Measurements from ENCODE around the gene CACNA1A.

The CACNA1A gene

GRCh38 chr19:13347367-13347766 is 158.9 kb downstream of the CACNA1A start:
- TF ChIP-seq ZFX (IDR thresholded peaks at IDR 0.05) (no peak), CTCF (conservative IDR thresholded peaks at IDR 0.05) (no peak)
- no peak overlapping the region for H3K27ac ChIP-seq

GRCh38 chr19:13343514-13343913 is 162.8 kb downstream of the CACNA1A start:
- TF ChIP-seq ZFX (IDR thresholded peaks at IDR 0.05): no peak
- no peak for TF ChIP-seq CTCF (conservative IDR thresholded peaks at IDR 0.05)

GRCh38 chr19:13342672-13343071 is 163.6 kb downstream of the CACNA1A start:
- TF ChIP-seq ZFX (IDR thresholded peaks at IDR 0.05): no peak
- no peak for TF ChIP-seq CTCF (conservative IDR thresholded peaks at IDR 0.05)
- no peak overlapping the region for H3K27ac ChIP-seq

More at GRCh38 chr19:13343514-13343913, 162.8 kb downstream of the CACNA1A start:
- H3K27ac ChIP-seq: no peak overlapping the region

- TF ChIP-seq ZFX (IDR thresholded peaks at IDR 0.05): no peak
- no peak for TF ChIP-seq CTCF (conservative IDR thresholded peaks at IDR 0.05)
- H3K27ac ChIP-seq: no peak overlapping the region
These were observed 166.4 kb downstream of the CACNA1A start for GRCh38 chr19:13339869-13340268.

- H3K27ac ChIP-seq: no peak overlapping the region
- no peak for TF ChIP-seq ZFX (IDR thresholded peaks at IDR 0.05)
- no peak for TF ChIP-seq CTCF (conservative IDR thresholded peaks at IDR 0.05)
These were observed 169.1 kb downstream of the CACNA1A start for GRCh38 chr19:13337181-13337580.

- H3K27ac ChIP-seq: no peak overlapping the region
- TF ChIP-seq CTCF (conservative IDR thresholded peaks at IDR 0.05) (no peak), ZFX (IDR thresholded peaks at IDR 0.05) (no peak)
These were observed 171.3 kb downstream of the CACNA1A start for GRCh38 chr19:13334801-13335481.

GRCh38 chr19:13330285-13330684 is 176.0 kb downstream of the CACNA1A start:
- no peak for TF ChIP-seq ZFX (IDR thresholded peaks at IDR 0.05)
- no peak for TF ChIP-seq CTCF (conservative IDR thresholded peaks at IDR 0.05)
- H3K27ac ChIP-seq: no peak overlapping the region

Measured in C4-2B (cell line).